Embryonic facial prominence (tissue), 1 donor: ENCODE data around the gene CBL.
A peak's percentile ranks its signal among the peaks of the same experiment; 100 is the strongest.

Experiments used
- DNase-seq: peaks from one replicate; pipeline ENCODE4 v3.0.0-alpha.2; 2016; ENCODE audit errors: extremely low spot score

Gene CBL

DNA sequence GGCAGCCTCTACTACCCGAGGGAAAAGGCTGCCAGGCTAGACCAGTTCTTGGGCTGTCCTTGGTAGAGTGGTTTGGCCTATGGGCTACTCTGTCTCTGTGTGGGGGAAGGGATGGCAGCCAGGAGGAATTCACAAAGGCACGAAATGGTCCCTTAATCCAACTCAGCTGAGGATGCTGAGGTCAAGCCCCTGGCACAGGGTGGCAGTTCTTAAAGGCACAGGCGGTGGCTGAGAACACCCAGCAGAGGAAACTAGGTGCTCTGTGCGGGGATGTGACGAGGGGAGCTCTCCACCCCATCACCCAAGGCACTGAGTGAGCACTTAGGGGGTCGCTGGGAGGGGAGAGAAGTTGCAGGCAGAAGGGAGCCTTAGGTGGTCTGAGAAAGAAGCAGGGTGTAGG, 140.5 kb downstream of the CBL start, which contains the start of gene MFRP:
TSS of gene MFRP (minus strand) at position 101 of the 400 bp plus-strand sequence. CDS start 192 bp downstream, outside the sequence.
- no peak for DNase-seq

DNA sequence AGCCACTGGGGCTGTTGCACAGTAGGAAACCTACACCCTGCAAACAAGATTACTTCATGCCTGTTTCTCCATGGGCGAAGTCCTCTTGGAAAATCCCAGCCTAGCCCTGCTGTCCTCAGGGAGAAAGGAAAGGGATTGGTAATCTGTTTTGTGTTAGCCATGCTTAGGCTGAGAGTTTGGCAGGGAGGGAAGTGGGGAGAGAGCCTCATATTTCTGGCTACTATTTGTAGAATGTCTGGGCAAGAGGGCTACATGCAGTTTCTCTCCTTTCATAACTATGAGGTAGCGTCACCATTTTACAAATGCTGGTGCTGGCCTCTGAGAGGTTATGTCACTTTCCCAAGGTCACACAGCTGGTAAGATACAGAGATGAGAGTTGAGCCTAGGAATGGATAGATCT, 141.1 kb downstream of the CBL start:
- no peak for DNase-seq

DNA sequence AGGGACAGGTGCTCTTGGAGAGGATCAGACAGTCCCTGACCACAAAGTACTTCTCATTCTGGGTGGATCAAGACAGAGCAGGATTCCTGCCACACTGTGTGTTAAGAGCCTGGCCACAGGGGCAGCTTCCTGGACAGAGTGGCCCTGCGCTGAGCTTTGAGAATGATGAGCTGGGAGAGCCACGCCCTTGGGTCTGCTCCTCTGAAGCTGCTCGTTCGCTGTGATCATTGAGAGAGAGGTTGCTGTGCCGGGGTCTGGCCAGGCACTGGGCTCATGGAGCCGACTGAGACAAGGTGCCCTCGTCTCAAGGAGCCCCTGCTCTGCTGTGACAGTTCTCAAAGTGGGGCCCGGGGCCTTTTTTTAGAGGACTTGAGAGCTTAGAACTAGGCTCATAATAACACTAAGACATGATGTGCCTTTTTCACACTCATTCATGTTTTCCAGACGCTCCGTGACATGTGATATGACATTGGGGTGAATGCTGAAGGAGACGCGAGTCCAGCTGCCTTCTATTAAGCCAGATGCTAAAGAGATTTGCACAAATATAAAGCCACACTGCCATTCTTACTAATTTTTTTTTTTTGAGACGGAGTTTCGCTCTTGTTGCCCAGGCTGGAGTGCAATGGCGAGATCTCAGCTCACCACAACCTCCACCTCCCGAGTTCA, 141.9 kb downstream of the CBL start:
- DNase-seq, result no peak

DNA sequence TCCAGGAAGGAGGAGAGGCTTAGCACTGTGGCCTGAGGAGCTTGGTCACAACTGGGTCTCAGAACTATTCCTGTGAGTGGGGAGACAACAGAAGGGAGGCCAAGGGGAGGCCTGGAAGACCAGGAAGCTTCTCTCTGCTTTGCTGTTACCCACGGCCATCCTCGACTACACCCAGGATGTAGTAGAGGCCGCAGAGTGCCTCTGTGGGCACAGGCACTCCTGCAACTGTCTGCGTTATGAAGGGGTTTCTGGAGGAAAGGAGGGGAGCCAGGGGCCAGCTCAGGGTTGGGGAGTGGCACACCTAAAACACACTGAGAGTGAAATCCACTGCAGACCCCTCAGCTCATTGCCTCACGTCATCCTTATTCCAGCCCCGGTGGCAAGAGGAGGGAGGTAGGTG, 144.2 kb downstream of the CBL start:
- no peak for DNase-seq

DNA sequence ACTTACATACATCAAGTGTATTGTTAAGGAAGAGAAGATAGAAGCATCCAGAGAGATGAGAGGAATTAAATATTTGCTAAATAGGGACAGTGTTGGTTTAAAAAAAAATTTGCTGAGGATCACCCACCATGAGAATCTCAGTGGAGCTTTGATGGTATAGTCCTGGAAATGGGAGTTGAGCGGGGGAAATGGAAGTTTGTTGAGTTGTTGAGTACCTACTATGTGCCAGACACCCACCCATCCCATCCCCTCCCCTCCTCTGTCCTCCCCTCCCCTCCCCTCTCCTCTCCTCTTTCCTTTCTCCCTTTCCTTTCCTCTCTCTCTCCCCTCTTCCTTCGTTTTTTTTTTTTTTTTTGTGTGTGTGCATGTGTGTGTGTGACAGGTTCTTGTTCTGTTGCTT, 145.1 kb downstream of the CBL start:
- no peak for DNase-seq

DNA sequence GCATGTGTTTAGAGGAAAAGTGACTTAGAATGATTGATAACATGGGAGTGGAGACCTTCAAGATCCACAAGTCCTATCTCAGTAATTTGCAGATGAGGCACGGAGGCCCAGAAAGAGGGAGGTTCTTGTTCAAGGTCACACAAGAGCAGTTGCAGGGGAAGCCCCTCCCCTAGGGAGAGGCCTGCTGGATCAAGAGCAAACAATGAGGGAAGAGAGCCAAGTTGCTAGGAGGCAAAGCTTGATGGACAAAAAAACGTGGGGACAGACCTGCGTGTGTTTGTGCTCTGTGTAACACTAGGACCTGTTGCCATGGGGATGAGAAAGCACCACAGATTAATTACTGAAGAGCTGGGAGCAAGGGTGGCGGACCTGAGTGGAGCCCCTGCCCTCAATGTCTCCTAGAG, 146.7 kb downstream of the CBL start:
- DNase-seq, result no peak

DNA sequence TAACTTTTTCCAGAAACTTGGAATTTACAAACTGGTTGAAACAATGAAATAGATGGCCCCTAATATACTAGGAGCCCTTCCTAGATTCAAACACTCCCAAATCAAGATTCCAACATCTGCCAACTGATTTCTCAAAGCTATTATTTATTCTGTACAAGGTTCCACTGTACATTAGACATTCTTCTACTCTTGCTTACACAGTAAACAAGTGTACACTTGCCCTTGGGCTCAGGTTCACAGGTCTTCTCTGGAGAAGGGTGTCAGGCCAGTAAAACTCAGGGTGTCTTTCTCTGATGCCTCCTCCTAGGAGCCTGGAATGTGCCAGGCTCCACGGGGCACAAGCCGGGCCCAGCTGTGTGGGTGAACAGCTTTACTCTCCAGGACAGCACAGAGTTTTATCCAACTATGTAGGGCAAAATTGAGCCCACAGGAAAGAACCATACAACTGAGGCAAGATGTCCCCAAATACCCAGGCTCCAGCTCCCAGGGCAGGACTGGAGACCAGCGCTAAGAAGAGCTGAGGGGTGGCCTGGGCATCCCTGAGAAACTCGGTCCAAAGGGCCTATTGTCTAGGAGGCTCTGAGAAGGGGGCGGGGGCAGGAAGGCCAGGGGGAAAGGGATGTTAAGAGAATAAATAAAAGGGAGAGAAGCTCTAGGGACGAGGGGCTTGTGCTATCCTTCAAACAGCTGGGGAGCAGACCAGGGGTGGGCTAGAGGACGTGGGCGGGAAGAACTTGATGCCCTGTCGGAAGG, 149.1 kb downstream of the CBL start:
- DNase-seq, result no peak

DNA sequence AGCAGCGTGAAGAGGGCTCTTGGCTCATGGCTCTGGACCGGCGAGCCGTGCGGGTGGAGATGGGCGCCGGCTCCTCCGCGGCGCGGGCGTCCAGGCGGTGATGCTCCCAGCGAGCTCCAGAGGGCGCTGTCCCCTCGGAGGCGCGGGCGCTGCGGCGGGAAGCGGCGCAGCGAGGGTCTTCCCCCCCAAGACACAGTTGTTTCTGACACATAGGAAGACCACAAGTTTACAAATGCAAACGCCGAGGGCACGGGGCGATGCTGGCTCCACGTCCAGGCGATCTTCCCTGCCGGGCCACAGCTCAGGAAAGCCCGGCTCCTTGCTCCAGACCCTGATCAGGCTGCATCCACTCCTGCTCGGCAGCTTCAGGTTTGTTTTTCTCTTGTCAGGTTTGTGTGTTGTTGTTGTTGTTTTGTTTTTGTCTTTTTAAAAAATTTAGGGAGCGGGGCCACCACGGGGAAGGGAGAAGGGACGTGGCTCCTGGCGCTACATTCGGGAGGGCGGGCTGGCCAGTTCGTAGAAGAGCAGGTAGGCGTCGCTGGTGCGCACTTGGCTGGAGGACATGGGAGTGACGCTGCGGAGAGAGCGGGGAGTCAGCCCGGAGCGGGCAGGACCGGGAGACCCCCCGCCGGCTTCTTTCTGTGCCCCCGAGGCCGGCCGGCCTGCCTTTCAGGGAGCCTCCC, 150.4 kb downstream of the CBL start:
- peak; percentile 85 for DNase-seq

DNA sequence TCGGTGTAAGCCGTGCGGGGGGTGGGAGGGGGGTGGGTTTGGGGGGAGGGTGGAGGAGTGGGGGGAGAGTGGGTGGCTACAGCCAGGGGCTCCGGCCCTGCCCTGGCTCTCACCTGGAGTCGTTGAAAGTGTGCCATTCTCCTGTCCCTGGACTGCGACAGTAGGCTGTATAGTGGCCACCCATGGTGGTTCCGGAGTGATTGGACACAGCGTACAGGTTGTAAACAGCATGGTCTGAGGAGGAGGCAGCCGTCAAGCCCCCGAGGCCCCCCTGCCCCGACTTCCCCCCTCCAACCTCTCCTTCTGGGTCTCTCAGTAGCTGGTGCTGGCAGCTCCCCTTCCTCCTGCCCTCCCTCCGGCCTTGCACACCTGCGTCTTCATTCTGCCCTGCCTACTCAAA, 150.9 kb downstream of the CBL start:
- DNase-seq, result no peak
